Gastrocnemius medialis (tissue), 4 donors: ENCODE data around the gene TIMD4.

Experiments
- POLR2A ChIP-seq, 2 donors: fragments of 450-650 bp; IDR thresholded peaks; one replicate each; pipeline ENCODE4 v1.6.1; 2017; ENCODE audit warnings: antibody characterized with exemption in 2 of 2, mild to moderate bottlenecking in 2 of 2, moderate library complexity in 2 of 2
- TF ChIP-seq, protein P1 (sequence below), 5 experiments: fragments of 450-650 bp in 3 of 5; fragments of 200-600 bp in 2 of 5; sonication (generic) in 2 of 5; IDR thresholded peaks in 4 of 5; conservative IDR thresholded peaks in 1 of 5; 1 replicate in 4 of 5; 2 replicates in 1 of 5; pipeline ENCODE4 v1.5.1; 2016 to 2019; ENCODE audit warnings: antibody characterized with exemption in 5 of 5, mild to moderate bottlenecking in 3 of 5, moderate library complexity in 3 of 5

DNA sequence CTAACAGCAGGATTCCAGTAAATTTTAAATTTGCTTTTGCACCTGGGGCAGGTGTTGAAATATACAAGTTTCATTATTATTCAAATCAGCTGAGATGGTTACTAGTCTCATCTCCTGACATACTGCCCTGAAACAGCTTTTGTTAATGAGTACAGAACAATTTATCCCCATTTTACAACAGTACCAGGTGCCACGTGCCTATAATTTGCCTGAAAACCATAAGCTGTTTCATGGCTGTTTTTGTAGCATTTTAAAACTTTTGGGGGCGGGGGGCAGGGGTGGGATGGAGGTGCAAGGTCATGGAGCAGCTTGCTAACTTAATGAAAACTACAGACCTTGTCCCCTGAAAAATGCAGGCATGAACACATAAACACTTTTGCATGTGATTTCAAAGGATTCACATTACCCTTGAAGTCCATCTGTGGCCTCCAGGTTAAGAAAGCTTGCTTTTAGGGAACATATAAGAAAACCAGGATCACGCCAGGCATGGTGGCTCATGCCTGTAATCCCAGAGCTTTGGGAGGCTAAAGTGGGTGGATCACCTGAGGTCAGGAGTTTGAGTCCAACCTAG, 42.1 kb downstream of the TIMD4 start:
- TF ChIP-seq, protein P1, sequence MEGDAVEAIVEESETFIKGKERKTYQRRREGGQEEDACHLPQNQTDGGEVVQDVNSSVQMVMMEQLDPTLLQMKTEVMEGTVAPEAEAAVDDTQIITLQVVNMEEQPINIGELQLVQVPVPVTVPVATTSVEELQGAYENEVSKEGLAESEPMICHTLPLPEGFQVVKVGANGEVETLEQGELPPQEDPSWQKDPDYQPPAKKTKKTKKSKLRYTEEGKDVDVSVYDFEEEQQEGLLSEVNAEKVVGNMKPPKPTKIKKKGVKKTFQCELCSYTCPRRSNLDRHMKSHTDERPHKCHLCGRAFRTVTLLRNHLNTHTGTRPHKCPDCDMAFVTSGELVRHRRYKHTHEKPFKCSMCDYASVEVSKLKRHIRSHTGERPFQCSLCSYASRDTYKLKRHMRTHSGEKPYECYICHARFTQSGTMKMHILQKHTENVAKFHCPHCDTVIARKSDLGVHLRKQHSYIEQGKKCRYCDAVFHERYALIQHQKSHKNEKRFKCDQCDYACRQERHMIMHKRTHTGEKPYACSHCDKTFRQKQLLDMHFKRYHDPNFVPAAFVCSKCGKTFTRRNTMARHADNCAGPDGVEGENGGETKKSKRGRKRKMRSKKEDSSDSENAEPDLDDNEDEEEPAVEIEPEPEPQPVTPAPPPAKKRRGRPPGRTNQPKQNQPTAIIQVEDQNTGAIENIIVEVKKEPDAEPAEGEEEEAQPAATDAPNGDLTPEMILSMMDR (IDR thresholded peaks at IDR 0.05 in 4 of 5, conservative IDR thresholded peaks at IDR 0.05 in 1 of 5) = no peak
- no peak for TF ChIP-seq POLR2A (IDR thresholded peaks at IDR 0.05)
